AG04450 (cell line): ENCODE measurements around the gene KCNAB2. TPM values are rescaled to one million over a fixed set of nuclear protein-coding genes. Genes with fewer than 3 reads are reported as not detected.

Experiments used
- CTCF ChIA-PET: fragments of 300-600, 350-600 bp; formaldehyde crosslinking; extraction: SDS; loops from one replicate; lab custom pipeline; 2022; ENCODE audit warnings: antibody characterized with exemption, inconsistent platforms; lab: Charles Lee
- POLR2A ChIA-PET: fragments of 350-600 bp; formaldehyde crosslinking; extraction: SDS; loops from one replicate; lab custom pipeline; 2021; ENCODE audit warnings: antibody characterized with exemption, inconsistent platforms; lab: Yijun Ruan, JAX
- DNase-seq: peaks from one replicate; pipeline ENCODE4 v3.0.0-alpha.2; 2011; ENCODE audit warnings: low read depth, low spot score
- H3K27ac ChIP-seq: one replicate; pipeline ENCODE4 v1.5.1; 2012; ENCODE audit warnings: low read depth, low read length, control low read depth
- H3K27me3 ChIP-seq: one replicate; pipeline ENCODE4 v1.6.0; 2012; ENCODE audit warnings: low read length; ENCODE audit not compliant: control insufficient read depth, insufficient read depth
- H3K4me3 ChIP-seq: 2 replicates; pipeline ENCODE4 v1.5.1; 2011; ENCODE audit warnings: mild to moderate bottlenecking, low read depth, low read length, control low read depth
- H3K9me3 ChIP-seq: 2 replicates; pipeline ENCODE4 v1.5.1; 2012; ENCODE audit warnings: low read length; ENCODE audit not compliant: control insufficient read depth, insufficient read depth
- CTCF ChIP-seq: IDR thresholded peaks from 2 replicates; pipeline ENCODE4 v1.5.1; 2011; ENCODE audit warnings: low read depth, low read length, control low read depth, inconsistent platforms
- polyA plus RNA-seq: library from polyadenylated mRNA; depleted of rRNA; stranded (reverse); fragments of >200 nt; gene quantifications from 2 replicates; pipeline ENCODE4 v1.2.3, GENCODE V29; 2011

Gene KCNAB2
- polyA plus RNA-seq, 1 experiment, result 3.1 TPM

GRCh38 chr1:6130036-6130435 is 84.3 kb downstream of the KCNAB2 start:
- Histone ChIP-seq H3K27ac (no peak overlapping the region), H3K9me3 (peaks cover 32% of the 10 kb centered on the region; the same call in 1 of the 2 replicates), H3K27me3 (peaks cover 2% of the 10 kb centered on the region), H3K4me3 (no peak overlapping the region)
- no peak for DNase-seq
- ChIA-PET POLR2A (no interaction called here), CTCF (no interaction called here)
- no peak for TF ChIP-seq CTCF

GRCh38 chr1:6130596-6130995 is 84.9 kb downstream of the KCNAB2 start:
- TF ChIP-seq CTCF, result no peak
- Histone ChIP-seq H3K27ac (no peak overlapping the region), H3K27me3 (peaks cover 2% of the 10 kb centered on the region), H3K9me3 (peaks cover 32% of the 10 kb centered on the region; the same call in 1 of the 2 replicates), H3K4me3 (no peak overlapping the region)
- no peak for DNase-seq
- CTCF ChIA-PET, result no interaction called here
- POLR2A ChIA-PET, result no interaction called here

- Histone ChIP-seq H3K27ac (no peak overlapping the region), H3K27me3 (peaks cover 6% of the 10 kb centered on the region), H3K4me3 (no peak overlapping the region), H3K9me3 (peaks cover 32% of the 10 kb centered on the region; the same call in 1 of the 2 replicates)
- no peak for TF ChIP-seq CTCF
- CTCF ChIA-PET, result no interaction called here
- POLR2A ChIA-PET, result no interaction called here
- DNase-seq, result no peak
These were observed 85.9 kb downstream of the KCNAB2 start for GRCh38 chr1:6131561-6131960.

GRCh38 chr1:6133146-6133895 is 87.6 kb downstream of the KCNAB2 start:
- Histone ChIP-seq H3K9me3 (peaks cover 24% of the 10 kb centered on the region; the same call in 1 of the 2 replicates), H3K27me3 (peaks cover 6% of the 10 kb centered on the region), H3K4me3 (no peak overlapping the region), H3K27ac (no peak overlapping the region)
- no peak for TF ChIP-seq CTCF
- ChIA-PET CTCF (no interaction called here), POLR2A (no interaction called here)
- DNase-seq, result no peak

- ChIA-PET CTCF (no interaction called here), POLR2A (interaction anchor here (0.8 kb wide), 1 partner anchor 73 kb away, joined by 3 read pairs; no protein-coding TSS in a partner anchor)
- no peak for DNase-seq
- TF ChIP-seq CTCF, result no peak
- Histone ChIP-seq H3K9me3 (peaks cover 16% of the 10 kb centered on the region; the same call in 1 of the 2 replicates), H3K27me3 (peaks cover 6% of the 10 kb centered on the region), H3K4me3 (no peak overlapping the region), H3K27ac (no peak overlapping the region)
These were observed 88.5 kb downstream of the KCNAB2 start for GRCh38 chr1:6134206-6134605.
